CD14-positive monocyte (primary cell): ENCODE results near the gene ZGLP1. TPM values are rescaled to one million over a fixed set of nuclear protein-coding genes. Genes with fewer than 3 reads are reported as not detected.

Experiments used
- DNase-seq, 3 donors: peaks; one replicate each; pipeline ENCODE4 v3.0.0-alpha.2; 2011 to 2022
- H2AFZ ChIP-seq: 2 replicates; pipeline ENCODE4 v1.6.0; 2012; ENCODE audit warnings: mild to moderate bottlenecking, low read depth, low read length, inconsistent platforms; ENCODE audit not compliant: insufficient read depth, poor library complexity, severe bottlenecking
- H3K27ac ChIP-seq, 2 donors: 1 replicate in 1 of 2; 2 replicates in 1 of 2; pipeline ENCODE4 v1.5.1; 2012 to 2013; ENCODE audit warnings: low read length in 2 of 2, control low read depth in 1 of 2, inconsistent platforms in 1 of 2, low read depth in 1 of 2, mild to moderate bottlenecking in 1 of 2
- H3K27me3 ChIP-seq, 2 donors: one replicate each; pipeline versions ENCODE4 v1.6.0 to v1.6.1; 2011 to 2013; ENCODE audit warnings: low read length in 2 of 2; ENCODE audit not compliant: control insufficient read depth in 2 of 2, insufficient read depth in 2 of 2
- H3K36me3 ChIP-seq, 2 donors: replicated peaks in 1 of 2; 1 replicate in 1 of 2; 2 replicates in 1 of 2; pipeline versions ENCODE4 v1.5.1 to v1.6.1; 2012 to 2013; ENCODE audit warnings: low read length in 2 of 2, control low read depth in 1 of 2, inconsistent platforms in 1 of 2, mild to moderate bottlenecking in 1 of 2; ENCODE audit not compliant: insufficient read depth in 2 of 2, control insufficient read depth in 1 of 2
- H3K4me1 ChIP-seq, 2 donors: 1 replicate in 1 of 2; 2 replicates in 1 of 2; pipeline versions ENCODE4 v1.5.1 to v1.6.1; 2012 to 2013; ENCODE audit warnings: low read length in 2 of 2, control low read depth in 1 of 2, inconsistent platforms in 1 of 2, mild to moderate bottlenecking in 1 of 2, moderate library complexity in 1 of 2; ENCODE audit not compliant: insufficient read depth in 2 of 2, control insufficient read depth in 1 of 2
- H3K4me2 ChIP-seq: replicated peaks from 2 replicates; pipeline ENCODE3; 2012; ENCODE audit warnings: low read length, moderate library complexity, mild to moderate bottlenecking; ENCODE audit not compliant: poor library complexity, severe bottlenecking; ENCODE audit errors: extremely low read depth
- H3K4me3 ChIP-seq, 3 experiments: fragments of 200-600 bp in 1 of 3; sonication (generic) in 1 of 3; replicated peaks in 1 of 3; 1 replicate in 2 of 3; 2 replicates in 1 of 3; pipeline ENCODE4 v1.5.1; 2011 to 2013; ENCODE audit warnings: low read length in 3 of 3, mild to moderate bottlenecking in 3 of 3, control low read depth in 2 of 3, low read depth in 2 of 3, inconsistent platforms in 1 of 3, moderate library complexity in 1 of 3
- H3K79me2 ChIP-seq: 2 replicates; pipeline ENCODE4 v1.6.0; 2012; ENCODE audit warnings: mild to moderate bottlenecking, control low read depth, inconsistent platforms, low read length, moderate library complexity; ENCODE audit not compliant: insufficient read depth
- H3K9ac ChIP-seq: 2 replicates; pipeline ENCODE4 v1.6.0; 2017; ENCODE audit warnings: low read length, mild to moderate bottlenecking; ENCODE audit not compliant: insufficient read depth, poor library complexity, severe bottlenecking
- H3K9me3 ChIP-seq, 2 donors: replicated peaks in 1 of 2; 1 replicate in 1 of 2; 2 replicates in 1 of 2; pipeline versions ENCODE4 v1.5.1 to v1.6.1; 2012 to 2013; ENCODE audit warnings: low read length in 2 of 2, control low read depth in 1 of 2; ENCODE audit not compliant: control insufficient read depth in 1 of 2, insufficient read depth in 1 of 2
- H4K20me1 ChIP-seq: 2 replicates; pipeline ENCODE4 v1.6.0; 2012; ENCODE audit warnings: mild to moderate bottlenecking, low read length, control low read depth, moderate library complexity; ENCODE audit not compliant: insufficient read depth
- H3K27ac Mint-ChIP-seq, 7 donors: one replicate each; pipeline ENCODE4 v1.8.0; 2020; ENCODE audit warnings: mild to moderate bottlenecking in 7 of 7, mixed read lengths in 7 of 7, moderate library complexity in 6 of 7, inconsistent platforms in 2 of 7
- H3K27me3 Mint-ChIP-seq, 3 donors: one replicate each; pipeline ENCODE4 v1.8.0; 2021 to 2022; ENCODE audit warnings: low read depth in 3 of 3, mild to moderate bottlenecking in 3 of 3, mixed read lengths in 3 of 3, moderate library complexity in 3 of 3, inconsistent platforms in 1 of 3
- H3K36me3 Mint-ChIP-seq, 2 donors: one replicate each; pipeline ENCODE4 v1.8.0; 2020; ENCODE audit warnings: mixed read lengths in 2 of 2, inconsistent platforms in 1 of 2, mild to moderate bottlenecking in 1 of 2
- H3K4me1 Mint-ChIP-seq: one replicate; pipeline ENCODE4 v1.8.0; 2020; ENCODE audit warnings: mild to moderate bottlenecking, mixed read lengths
- H3K4me3 Mint-ChIP-seq, 2 donors: one replicate each; pipeline ENCODE4 v1.8.0; 2020; ENCODE audit warnings: mild to moderate bottlenecking in 2 of 2, mixed read lengths in 2 of 2, moderate library complexity in 1 of 2
- H3K9me3 Mint-ChIP-seq, 7 donors: one replicate each; pipeline ENCODE4 v1.8.0; 2020 to 2022; ENCODE audit warnings: mixed read lengths in 7 of 7, mild to moderate bottlenecking in 6 of 7, moderate library complexity in 6 of 7, inconsistent platforms in 2 of 7
- WGBS: methylation state at CpG from one replicate; pipeline ENCODE4 v1.1.5; 2013; ENCODE audit warnings: missing lambda C conversion rate; ENCODE audit not compliant: insufficient coverage; 5-methylcytosine and 5-hydroxymethylcytosine counted together
- intact Hi-C, 2 donors: fragments of 100-400 bp; cut with micrococcal nuclease; formaldehyde crosslinking; loops; one replicate each; pipeline versions ENCODE4 v1.15.0 to v1.15.1; 2023
- polyA plus RNA-seq, 3 donors: library from polyadenylated mRNA; depleted of rRNA in 1 of 3; unstranded in 2 of 3; stranded (reverse) in 1 of 3; fragments of 300-500 nt in 2 of 3; fragments of >200 nt in 1 of 3; fragmentation: Illumina TruSeq in 2 of 3; gene quantifications; 1 replicate in 2 of 3; 2 replicates in 1 of 3; pipeline ENCODE4 v1.2.3, GENCODE V29; 2012 to 2021
- TF ChIP-seq, protein P1 (sequence below): fragments of 200-600 bp; IDR thresholded peaks from one replicate; pipeline ENCODE4 v1.8.0; 2022; ENCODE audit warnings: antibody characterized with exemption, mild to moderate bottlenecking

The ZGLP1 gene
- polyA plus RNA-seq, 3 donors = 3.5 to 11.7 (median 9.4) TPM

DNA sequence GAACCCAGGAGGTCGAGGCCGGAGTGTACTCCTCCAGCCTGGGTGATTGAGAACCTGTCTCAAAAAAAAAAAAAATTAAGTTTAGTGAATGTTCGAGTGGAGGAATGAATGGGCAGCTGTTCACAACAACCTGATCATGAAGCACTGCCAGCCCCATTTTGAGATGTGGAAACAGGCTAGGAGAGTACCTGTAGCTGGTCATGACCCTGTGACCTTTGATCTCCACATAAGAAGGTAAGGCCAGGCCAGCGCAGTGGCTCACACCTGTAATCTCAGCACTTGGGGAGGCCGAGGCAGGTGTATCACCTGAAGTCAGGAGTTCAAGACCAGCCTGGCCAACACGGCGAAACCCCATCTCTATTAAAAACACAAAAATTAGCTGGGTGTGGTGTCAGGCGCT, 16.1 kb upstream of the ZGLP1 start:
- TF ChIP-seq, protein P1, sequence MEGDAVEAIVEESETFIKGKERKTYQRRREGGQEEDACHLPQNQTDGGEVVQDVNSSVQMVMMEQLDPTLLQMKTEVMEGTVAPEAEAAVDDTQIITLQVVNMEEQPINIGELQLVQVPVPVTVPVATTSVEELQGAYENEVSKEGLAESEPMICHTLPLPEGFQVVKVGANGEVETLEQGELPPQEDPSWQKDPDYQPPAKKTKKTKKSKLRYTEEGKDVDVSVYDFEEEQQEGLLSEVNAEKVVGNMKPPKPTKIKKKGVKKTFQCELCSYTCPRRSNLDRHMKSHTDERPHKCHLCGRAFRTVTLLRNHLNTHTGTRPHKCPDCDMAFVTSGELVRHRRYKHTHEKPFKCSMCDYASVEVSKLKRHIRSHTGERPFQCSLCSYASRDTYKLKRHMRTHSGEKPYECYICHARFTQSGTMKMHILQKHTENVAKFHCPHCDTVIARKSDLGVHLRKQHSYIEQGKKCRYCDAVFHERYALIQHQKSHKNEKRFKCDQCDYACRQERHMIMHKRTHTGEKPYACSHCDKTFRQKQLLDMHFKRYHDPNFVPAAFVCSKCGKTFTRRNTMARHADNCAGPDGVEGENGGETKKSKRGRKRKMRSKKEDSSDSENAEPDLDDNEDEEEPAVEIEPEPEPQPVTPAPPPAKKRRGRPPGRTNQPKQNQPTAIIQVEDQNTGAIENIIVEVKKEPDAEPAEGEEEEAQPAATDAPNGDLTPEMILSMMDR = no peak
- Mint-ChIP-seq H3K27me3 (peaks cover 0 to 2% (median 1%) of the 10 kb centered on the region in 3 donors), H3K36me3 (peaks cover 66 to 95% of the 10 kb centered on the region in 2 donors), H3K4me3 (no peak overlapping the region), H3K9me3 (no peaks in the 10 kb centered on the region), H3K4me1 (no peaks in the 10 kb centered on the region), H3K27ac (no peak overlapping the region)
- 100% methylated on average over 3 of the region's 8 CpGs for WGBS
- Histone ChIP-seq H3K9me3 (no peaks in the 10 kb centered on the region), H4K20me1 (peaks cover 52% of the 10 kb centered on the region), H3K27ac (no peak overlapping the region), H3K4me3 (no peak overlapping the region), H3K79me2 (peaks cover 40% of the 10 kb centered on the region), H2AFZ (no peak overlapping the region), H3K4me2 (no peak overlapping the region), H3K9ac (no peak overlapping the region), H3K27me3 (no peaks in the 10 kb centered on the region), H3K36me3 (peaks cover 96 to 99% of the 10 kb centered on the region in 2 donors), H3K4me1 (no peaks in the 10 kb centered on the region)
- no peak for DNase-seq
- intact Hi-C loops = no loop called here

DNA sequence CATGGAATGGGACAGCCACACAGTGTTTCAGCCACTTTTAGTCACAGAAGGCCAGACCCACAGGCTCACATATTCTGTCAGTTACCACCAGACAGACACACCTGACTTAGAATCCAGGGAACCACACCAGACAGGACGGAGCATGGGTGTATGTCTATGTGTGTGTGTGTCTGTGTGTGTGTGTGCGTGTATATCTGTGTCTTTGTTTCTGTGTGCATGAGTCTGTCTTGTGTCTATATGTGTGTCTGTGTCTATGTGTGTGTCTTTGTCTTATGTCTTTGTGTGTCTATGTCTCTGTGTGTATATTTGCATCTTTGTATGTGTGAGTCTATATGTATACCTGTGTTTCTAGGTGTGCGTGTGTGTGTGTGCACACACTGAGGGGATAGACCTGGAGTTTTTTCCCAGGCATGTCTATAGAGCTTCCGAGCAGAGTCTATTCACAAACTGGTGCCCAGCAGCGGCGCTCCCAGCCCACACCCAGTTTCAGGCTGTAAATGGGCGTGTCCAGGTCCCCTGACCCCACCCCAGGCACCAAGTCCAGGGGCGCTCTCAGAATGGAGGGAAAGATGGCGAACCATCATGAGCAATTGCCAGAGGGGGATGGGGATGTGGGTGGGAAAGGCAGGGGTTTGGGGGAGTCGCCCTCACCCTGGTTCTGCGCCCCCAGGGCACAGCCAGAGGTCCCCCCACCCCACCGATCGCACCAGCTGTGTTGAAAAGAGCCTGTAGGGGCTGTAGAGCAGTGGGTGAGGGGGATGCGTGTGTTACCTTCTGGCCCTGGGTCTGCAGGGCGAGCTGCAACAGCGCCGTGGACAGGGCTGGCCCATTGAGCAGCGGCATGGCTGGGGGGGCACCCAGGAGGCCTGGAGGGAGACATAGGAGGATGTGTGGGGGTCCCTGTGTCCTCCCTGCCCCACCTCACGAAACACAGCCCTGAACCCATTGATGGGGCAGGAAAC, 12.5 kb upstream of the ZGLP1 start:
- Mint-ChIP-seq H3K9me3 (no peaks in the 10 kb centered on the region), H3K27me3 (peaks cover 0 to 2% (median 0%) of the 10 kb centered on the region in 3 donors), H3K27ac (peak overlapping the region in 1 of 7 donors; percentile 68), H3K4me1 (no peaks in the 10 kb centered on the region), H3K36me3 (peaks cover 58 to 90% of the 10 kb centered on the region in 2 donors), H3K4me3 (no peak overlapping the region)
- peaks cover 90 to 97% of the 10 kb centered on the region in 2 donors for H3K36me3 ChIP-seq
- H3K27ac ChIP-seq = no peak overlapping the region
- H3K4me3 ChIP-seq = no peak overlapping the region
- intact Hi-C loops = no loop called here
- no peak overlapping the region for H2AFZ ChIP-seq
- H3K9me3 ChIP-seq = no peaks in the 10 kb centered on the region
- H3K4me1 ChIP-seq = no peaks in the 10 kb centered on the region
- H4K20me1 ChIP-seq = peaks cover 20% of the 10 kb centered on the region
- no peak overlapping the region for H3K9ac ChIP-seq
- no peak overlapping the region for H3K4me2 ChIP-seq
- H3K27me3 ChIP-seq = no peaks in the 10 kb centered on the region
- peaks cover 4% of the 10 kb centered on the region for H3K79me2 ChIP-seq
- DNase-seq = no peak
- WGBS = 100% methylated on average over 10 of the region's 19 CpGs
- TF ChIP-seq, protein P1 = no peak
